Posterior cingulate gyrus (tissue), 11 donors: Measurements from ENCODE around the gene CHMP4B.

ENCODE experiments used
- DNase-seq, 10 donors: peaks; one replicate each; pipeline versions ENCODE4 v3.0.0 to v3.0.0-alpha.2; 2020 to 2021; ENCODE audit warnings: mixed read lengths in 3 of 10
- intact Hi-C: fragments of 100-400 bp; cut with DNase I; formaldehyde crosslinking; loops from one replicate; pipeline ENCODE4 v1.15.1; 2023

CHMP4B gene

GRCh38 chr20:33859157-33859695 is 48.1 kb downstream of the CHMP4B start:
- peak in 3 of 10 donors; percentile 37 to 83 (median 70) for DNase-seq
- intact Hi-C loops = no loop called here

- peak in 2 of 10 donors; percentile 51 to 60 for DNase-seq
- intact Hi-C loops = no loop called here
These were observed 48.6 kb downstream of the CHMP4B start for GRCh38 chr20:33859751-33860150.

- intact Hi-C loops = no loop called here
- peak in 2 of 10 donors; percentile 9 to 55 for DNase-seq
These were observed 50.3 kb downstream of the CHMP4B start for GRCh38 chr20:33861458-33861857.

GRCh38 chr20:33862709-33863403 is 51.7 kb downstream of the CHMP4B start:
- peak in 8 of 10 donors; percentile 42 to 92 (median 59) for DNase-seq
- intact Hi-C loops = loop anchor here (1.0 kb wide), 2 partner anchors 207 to 266 kb away; no protein-coding TSS in a partner anchor

- intact Hi-C loops = loop anchor here (1.0 kb wide), 1 partner anchor 207 kb away; no protein-coding TSS in a partner anchor
- DNase-seq = peak in 2 of 10 donors; percentile 10 to 63
These were observed 52.5 kb downstream of the CHMP4B start for GRCh38 chr20:33863440-33864323.

GRCh38 chr20:33864324-33864963 is 53.3 kb downstream of the CHMP4B start:
- intact Hi-C loops = no loop called here
- DNase-seq = peak in 1 of 10 donors; percentile 26

- intact Hi-C loops = no loop called here
- peak in 2 of 10 donors; percentile 14 to 67 for DNase-seq
These were observed 54.7 kb downstream of the CHMP4B start for GRCh38 chr20:33865761-33866370.

GRCh38 chr20:33866398-33867100 is 55.4 kb downstream of the CHMP4B start:
- DNase-seq = peak in 1 of 10 donors; percentile 32
- intact Hi-C loops = no loop called here

GRCh38 chr20:33868042-33868441 is 56.9 kb downstream of the CHMP4B start:
- peak in 2 of 10 donors; percentile 41 to 66 for DNase-seq
- intact Hi-C loops = no loop called here

GRCh38 chr20:33868595-33868994 is 57.4 kb downstream of the CHMP4B start:
- intact Hi-C loops = no loop called here
- DNase-seq = peak in 2 of 10 donors; percentile 50 to 65

GRCh38 chr20:33869283-33869682 is 58.1 kb downstream of the CHMP4B start:
- DNase-seq = peak in 1 of 10 donors; percentile 2
- intact Hi-C loops = no loop called here

- intact Hi-C loops = no loop called here
- DNase-seq = no peak
These were observed 60.2 kb downstream of the CHMP4B start for GRCh38 chr20:33871362-33871761.

- no peak for DNase-seq
- intact Hi-C loops = no loop called here
These were observed 63.0 kb downstream of the CHMP4B start for GRCh38 chr20:33874129-33874528.

- peak in 2 of 10 donors; percentile 26 to 32 for DNase-seq
- intact Hi-C loops = no loop called here
These were observed 63.9 kb downstream of the CHMP4B start for GRCh38 chr20:33875055-33875454.

GRCh38 chr20:33875534-33876026 is 64.4 kb downstream of the CHMP4B start:
- DNase-seq = peak in 1 of 10 donors; percentile 2
- intact Hi-C loops = no loop called here

- DNase-seq = no peak
- intact Hi-C loops = no loop called here
These were observed 67.4 kb downstream of the CHMP4B start for GRCh38 chr20:33878583-33878982.

- intact Hi-C loops = no loop called here
- no peak for DNase-seq
These were observed 69.2 kb downstream of the CHMP4B start for GRCh38 chr20:33880396-33880795.

- intact Hi-C loops = no loop called here
- DNase-seq = peak in 1 of 10 donors; percentile 70
These were observed 70.8 kb downstream of the CHMP4B start for GRCh38 chr20:33881989-33882388.

GRCh38 chr20:33882481-33882880 is 71.3 kb downstream of the CHMP4B start:
- intact Hi-C loops = no loop called here
- DNase-seq = no peak
